ENCODE data around the gene HS1BP3.

- TF ChIP-seq EZH2 (IDR thresholded peaks at IDR 0.05; ENCODE audit: insufficient read depth, poor library complexity, severe bottlenecking) = no peak
- no peak for TF ChIP-seq EZH2phosphoT487 (IDR thresholded peaks at IDR 0.05; ENCODE audit: insufficient read depth, low read depth)
Measured at GRCh38 chr2:20589975-20590703, 60.8 kb downstream of the HS1BP3 start.

Data from GM23248 (cell line).